OCI-LY7 (cell line): ENCODE data around the gene CD59. TPM values are rescaled to one million over a fixed set of nuclear protein-coding genes. Genes with fewer than 3 reads are reported as not detected.

ENCODE experiments used
- BruUV-seq: library from RNA; stranded (reverse); fragments of 400-500 nt; replicated peaks from 2 replicates; lab custom pipeline; 2021; lab: Mats Ljungman, UMichigan
- CTCF ChIA-PET: fragments of 300-600 bp; sonication (Branson Sonifier 250); formaldehyde crosslinking; loops from one replicate; lab custom pipeline; 2022; ENCODE audit warnings: antibody characterized with exemption; ENCODE audit not compliant: unreplicated experiment; lab: Charles Lee
- POLR2A ChIA-PET: fragments of 300-600 bp; sonication (Branson Sonifier 250); formaldehyde crosslinking; loops from one replicate; lab custom pipeline; 2022; ENCODE audit warnings: antibody characterized with exemption; lab: Charles Lee
- DNase-seq: peaks from one replicate; pipeline ENCODE4 v3.0.0-alpha.2; 2015; ENCODE audit warnings: low spot score
- H2AFZ ChIP-seq: fragments of 200-600 bp; sonication (generic), shearing (Covaris generic); 2 replicates; pipeline ENCODE4 v1.6.1; 2014; ENCODE audit warnings: mild to moderate bottlenecking, antibody characterized with exemption, low read length, moderate library complexity
- H3K27ac ChIP-seq: fragments of 200-600 bp; sonication (generic); 2 replicates; pipeline ENCODE4 v1.5.1; 2014; ENCODE audit warnings: mixed run types, low read depth, mild to moderate bottlenecking, moderate library complexity, low read length, inconsistent platforms; ENCODE audit not compliant: poor library complexity, severe bottlenecking
- H3K36me3 ChIP-seq: fragments of 200-600 bp; sonication (generic); 2 replicates; pipeline ENCODE4 v1.6.1; 2014; ENCODE audit warnings: mild to moderate bottlenecking, antibody characterized with exemption, low read length, moderate library complexity, mixed read lengths; ENCODE audit not compliant: insufficient read depth
- H3K4me1 ChIP-seq: fragments of 200-600 bp; sonication (generic); 2 replicates; pipeline ENCODE4 v1.5.1; 2014; ENCODE audit warnings: mild to moderate bottlenecking, low read length; ENCODE audit not compliant: insufficient read depth, poor library complexity, severe bottlenecking
- H3K4me2 ChIP-seq: fragments of 200-600 bp; sonication (generic); 2 replicates; pipeline ENCODE4 v1.6.1; 2014; ENCODE audit warnings: mild to moderate bottlenecking, low read length
- H3K4me3 ChIP-seq: fragments of 200-600 bp; sonication (generic); 2 replicates; pipeline ENCODE4 v1.5.1; 2014; ENCODE audit warnings: mild to moderate bottlenecking, low read depth, low read length; ENCODE audit not compliant: poor library complexity, severe bottlenecking
- H3K79me2 ChIP-seq: fragments of 200-600 bp; sonication (generic); 2 replicates; pipeline ENCODE4 v1.6.1; 2016; ENCODE audit warnings: low read depth, mild to moderate bottlenecking, low read length, moderate library complexity, mixed read lengths; ENCODE audit not compliant: insufficient read depth
- H3K9me2 ChIP-seq: fragments of 200-600 bp; sonication (generic); 2 replicates; pipeline ENCODE4 v1.6.1; 2016; ENCODE audit warnings: mild to moderate bottlenecking, low read length, mixed read lengths; ENCODE audit not compliant: insufficient read depth
- H3K9me3 ChIP-seq: fragments of 200-600 bp; sonication (generic); 2 replicates; pipeline ENCODE4 v1.6.1; 2014; ENCODE audit warnings: mild to moderate bottlenecking, mixed run types, low read length, mixed read lengths
- H4K20me1 ChIP-seq: fragments of 200-600 bp; sonication (generic); 2 replicates; pipeline ENCODE4 v1.6.1; 2014; ENCODE audit warnings: mild to moderate bottlenecking, antibody characterized with exemption, low read length, moderate library complexity, mixed read lengths; ENCODE audit not compliant: insufficient read depth
- EZH2phosphoT487 ChIP-seq: fragments of 200-600 bp; sonication (generic); IDR thresholded peaks from 2 replicates; pipeline ENCODE4 v1.6.1; 2018; ENCODE audit warnings: low read depth, borderline replicate concordance, mild to moderate bottlenecking, mixed run types, antibody characterized with exemption, low read length, moderate library complexity, mixed read lengths
- intact Hi-C: fragments of 100-400 bp; cut with micrococcal nuclease; formaldehyde crosslinking; loops from one replicate; pipeline ENCODE4 v1.10.0; 2022; ENCODE audit not compliant: unreplicated experiment
- total RNA-seq, 2 experiments: library from RNA; depleted of rRNA in 1 of 2; stranded (reverse); fragments of >200 nt in 1 of 2; shearing (Covaris generic) in 1 of 2; gene quantifications; 2 replicates each; pipeline ENCODE4 v1.2.3, GENCODE V29; 2014 to 2022
- TF ChIP-seq, protein P1 (sequence below): fragments of 200-600 bp; sonication (generic); conservative IDR thresholded peaks from 2 replicates; pipeline ENCODE4 v1.5.1; 2014; ENCODE audit warnings: mild to moderate bottlenecking, antibody characterized with exemption, low read length, moderate library complexity, mixed read lengths

CD59 gene
- total RNA-seq, 2 experiments from 2014 or later: 20.2 to 35.5 TPM

DNA sequence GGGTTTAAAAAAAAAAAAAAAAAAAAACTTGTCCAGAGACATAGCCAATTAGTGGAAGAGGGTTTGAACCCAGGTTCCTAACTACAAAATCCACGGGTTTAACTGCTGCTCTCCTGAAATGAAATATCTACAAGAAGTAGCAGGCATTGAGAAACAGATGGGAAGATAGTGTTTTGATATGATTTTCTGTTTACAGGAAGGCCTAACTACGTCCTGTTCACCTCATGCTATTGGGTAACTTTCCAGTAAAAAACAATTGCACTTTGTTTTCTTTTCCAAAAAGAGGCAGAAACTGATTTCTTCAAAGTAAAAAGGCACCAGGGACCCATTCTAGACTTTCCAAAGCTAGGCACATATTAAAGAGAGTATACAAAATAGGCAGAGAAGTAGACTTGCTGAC, 29.7 kb downstream of the CD59 start:
- no TSS peak for BruUV-seq
- Histone ChIP-seq H3K4me3 (no peak overlapping the region), H3K4me2 (no peak overlapping the region), H3K27ac (no peak overlapping the region), H3K9me2 (no peaks in the 10 kb centered on the region), H4K20me1 (no peaks in the 10 kb centered on the region), H3K36me3 (peaks cover 11% of the 10 kb centered on the region), H3K4me1 (peaks cover under 1% of the 10 kb centered on the region), H3K79me2 (no peaks in the 10 kb centered on the region), H2AFZ (no peak overlapping the region), H3K9me3 (no peaks in the 10 kb centered on the region)
- POLR2A ChIA-PET: interaction anchor here (0.5 to 0.8 kb wide), 2 partner anchors 231 to 360 kb away, joined by 3 to 5 read pairs; no protein-coding TSS in a partner anchor
- intact Hi-C loops: no loop called here
- CTCF ChIA-PET: no interaction called here
- TF ChIP-seq, protein P1, sequence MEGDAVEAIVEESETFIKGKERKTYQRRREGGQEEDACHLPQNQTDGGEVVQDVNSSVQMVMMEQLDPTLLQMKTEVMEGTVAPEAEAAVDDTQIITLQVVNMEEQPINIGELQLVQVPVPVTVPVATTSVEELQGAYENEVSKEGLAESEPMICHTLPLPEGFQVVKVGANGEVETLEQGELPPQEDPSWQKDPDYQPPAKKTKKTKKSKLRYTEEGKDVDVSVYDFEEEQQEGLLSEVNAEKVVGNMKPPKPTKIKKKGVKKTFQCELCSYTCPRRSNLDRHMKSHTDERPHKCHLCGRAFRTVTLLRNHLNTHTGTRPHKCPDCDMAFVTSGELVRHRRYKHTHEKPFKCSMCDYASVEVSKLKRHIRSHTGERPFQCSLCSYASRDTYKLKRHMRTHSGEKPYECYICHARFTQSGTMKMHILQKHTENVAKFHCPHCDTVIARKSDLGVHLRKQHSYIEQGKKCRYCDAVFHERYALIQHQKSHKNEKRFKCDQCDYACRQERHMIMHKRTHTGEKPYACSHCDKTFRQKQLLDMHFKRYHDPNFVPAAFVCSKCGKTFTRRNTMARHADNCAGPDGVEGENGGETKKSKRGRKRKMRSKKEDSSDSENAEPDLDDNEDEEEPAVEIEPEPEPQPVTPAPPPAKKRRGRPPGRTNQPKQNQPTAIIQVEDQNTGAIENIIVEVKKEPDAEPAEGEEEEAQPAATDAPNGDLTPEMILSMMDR: no peak
- TF ChIP-seq EZH2phosphoT487: no peak
- DNase-seq: no peak

DNA sequence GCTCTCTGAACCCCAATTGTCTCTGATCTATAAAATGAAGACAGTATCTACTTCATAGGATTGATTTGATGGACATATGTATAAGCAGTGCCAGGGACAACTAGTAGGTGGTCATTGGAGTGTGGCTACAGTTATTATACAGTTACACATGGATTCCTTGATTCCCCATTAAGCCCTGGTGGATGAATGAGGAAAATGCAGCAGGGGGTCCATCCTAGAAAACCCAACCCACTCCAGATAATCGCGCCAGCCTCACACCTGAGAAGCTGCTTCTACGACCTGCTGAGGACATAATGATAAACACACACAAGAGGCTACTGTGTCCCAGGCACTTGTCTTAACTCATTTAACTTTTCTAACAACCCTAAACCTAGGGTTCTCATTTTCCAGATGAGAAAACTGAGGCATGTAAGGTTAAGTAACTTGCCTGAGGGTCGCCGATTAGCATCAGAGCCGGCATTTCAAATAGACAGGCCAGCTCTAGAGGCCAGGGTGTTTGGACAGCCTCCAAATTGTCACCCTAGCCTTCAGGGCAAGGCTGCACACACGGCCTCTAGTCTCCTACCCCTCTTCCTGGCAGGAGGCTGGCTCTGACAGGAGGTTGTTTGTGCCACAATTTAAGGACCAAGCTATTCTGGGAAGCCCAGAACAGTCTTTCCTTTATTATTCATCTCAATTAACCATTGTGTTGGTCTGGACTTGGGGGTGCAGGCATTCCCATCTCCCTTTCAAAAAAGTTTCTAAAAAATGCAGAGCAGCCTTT, 31.8 kb downstream of the CD59 start:
- no peak overlapping the region for H3K4me2 ChIP-seq
- H3K4me3 ChIP-seq: no peak overlapping the region
- BruUV-seq: no TSS peak
- ChIA-PET CTCF (interaction anchor here (0.5 kb wide), 1 partner anchor 475 kb away, joined by 3 read pairs; no protein-coding TSS in a partner anchor), POLR2A (interaction anchor here (1.6 kb wide), 1 partner anchor 38 kb away, joined by 4 read pairs; no protein-coding TSS in a partner anchor)
- no peak for DNase-seq
- H3K36me3 ChIP-seq: peaks cover 8% of the 10 kb centered on the region
- H3K27ac ChIP-seq: no peak overlapping the region
- peaks cover 7% of the 10 kb centered on the region for H3K4me1 ChIP-seq
- no peaks in the 10 kb centered on the region for H4K20me1 ChIP-seq
- no peaks in the 10 kb centered on the region for H3K79me2 ChIP-seq
- TF ChIP-seq, protein P1: no peak
- no peak for TF ChIP-seq EZH2phosphoT487
- intact Hi-C loops: no loop called here
- no peaks in the 10 kb centered on the region for H3K9me3 ChIP-seq
- H2AFZ ChIP-seq: no peak overlapping the region
- no peaks in the 10 kb centered on the region for H3K9me2 ChIP-seq

DNA sequence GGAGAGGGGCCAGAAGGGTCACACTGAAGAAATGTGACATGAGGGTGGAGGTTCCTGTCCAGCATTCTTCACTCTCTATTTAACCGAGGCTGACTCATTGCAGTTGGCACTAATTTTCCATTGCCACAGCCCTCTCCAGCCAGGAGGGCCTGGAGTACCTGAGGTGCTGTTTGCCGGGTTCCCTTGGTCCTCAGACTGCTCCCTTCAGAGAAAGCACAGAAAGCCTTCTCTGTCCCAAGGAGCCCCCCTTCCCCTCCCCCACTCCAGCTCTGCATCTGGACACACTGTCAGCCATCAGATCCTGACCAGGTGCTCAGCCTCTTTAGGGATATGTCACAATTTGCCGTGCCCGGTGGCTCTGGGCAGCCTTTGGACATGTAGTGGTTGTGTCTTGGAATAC, 32.4 kb downstream of the CD59 start:
- no peak for DNase-seq
- no peaks in the 10 kb centered on the region for H4K20me1 ChIP-seq
- no peak for TF ChIP-seq EZH2phosphoT487
- TF ChIP-seq, protein P1: no peak
- CTCF ChIA-PET: no interaction called here
- no peak overlapping the region for H3K4me2 ChIP-seq
- POLR2A ChIA-PET: interaction anchor here (1.6 kb wide), 1 partner anchor 39 kb away, joined by 4 read pairs; no protein-coding TSS in a partner anchor
- BruUV-seq: no TSS peak
- H3K4me3 ChIP-seq: no peak overlapping the region
- no peaks in the 10 kb centered on the region for H3K79me2 ChIP-seq
- no peaks in the 10 kb centered on the region for H3K9me3 ChIP-seq
- intact Hi-C loops: no loop called here
- peaks cover 7% of the 10 kb centered on the region for H3K4me1 ChIP-seq
- peaks cover 2% of the 10 kb centered on the region; the same call in 1 of the 2 replicates for H3K36me3 ChIP-seq
- H2AFZ ChIP-seq: no peak overlapping the region
- H3K9me2 ChIP-seq: no peaks in the 10 kb centered on the region
- no peak overlapping the region for H3K27ac ChIP-seq
